NOMO-1 treated with DMSO at 0.1 percent for 48 hours (cell line): ENCODE measurements around the gene ADAMTS14.
"Not testable (repeated sequence)": the region's sequence is repeated elsewhere in the genome, so short reads cannot be mapped to it uniquely, and the experiment has no call there.

Experiments used
- DNase-seq: peaks from one replicate; lab custom pipeline; 2025; ENCODE audit not compliant: unreplicated experiment; lab: John Stamatoyannopoulos, UW

The ADAMTS14 gene

DNA sequence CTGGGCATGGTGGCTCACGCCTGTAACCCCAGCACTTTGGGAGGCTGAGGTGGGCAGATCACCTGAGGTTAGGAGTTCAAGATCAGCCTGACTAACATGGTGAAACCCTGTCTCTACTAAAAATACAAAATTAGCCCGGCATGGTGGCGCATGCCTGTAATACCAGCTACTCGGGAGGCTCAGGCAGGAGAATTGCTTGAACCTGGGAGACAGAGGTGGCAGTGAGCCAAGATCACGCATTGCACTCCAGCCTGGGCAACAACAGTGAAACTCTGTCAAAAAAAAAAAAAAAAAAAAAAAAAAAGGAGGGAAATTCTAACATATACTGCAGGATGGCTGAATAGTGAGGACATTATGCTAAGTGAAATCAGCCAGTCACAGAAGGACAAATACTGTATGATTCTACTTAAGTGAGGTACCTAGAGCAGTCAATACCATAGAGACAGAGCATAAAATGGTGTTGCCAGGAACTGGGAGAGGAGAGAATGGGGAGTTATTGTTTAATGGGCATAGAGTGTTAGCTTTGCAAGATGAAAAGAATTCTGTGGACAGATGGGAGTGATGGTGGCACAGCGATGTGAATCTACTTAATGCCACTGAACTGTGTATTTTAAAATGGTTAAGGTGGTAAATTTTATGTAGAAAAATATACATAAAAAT is 95.8 kb downstream of the ADAMTS14 start:
- not testable (repeated sequence) for DNase-seq

DNA sequence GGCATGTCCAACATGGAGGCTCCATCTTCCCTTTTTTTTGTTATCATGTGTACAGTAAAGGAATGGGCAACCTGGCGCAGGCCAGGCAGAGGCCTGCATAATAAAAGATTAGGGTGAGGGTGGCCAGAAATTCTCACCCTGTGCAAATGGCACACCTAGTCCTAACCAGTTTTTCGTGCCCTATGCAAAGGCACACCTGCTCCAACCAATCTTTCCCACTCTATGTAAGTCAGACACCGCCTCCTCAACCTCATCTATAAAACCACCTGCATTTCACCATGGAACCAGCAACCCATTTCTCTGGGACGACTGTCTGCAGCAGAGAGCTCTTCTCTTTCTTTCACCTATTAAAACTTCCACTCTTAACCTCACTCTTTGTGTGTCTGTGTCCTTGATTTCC is 96.8 kb downstream of the ADAMTS14 start:
- no peak for DNase-seq

DNA sequence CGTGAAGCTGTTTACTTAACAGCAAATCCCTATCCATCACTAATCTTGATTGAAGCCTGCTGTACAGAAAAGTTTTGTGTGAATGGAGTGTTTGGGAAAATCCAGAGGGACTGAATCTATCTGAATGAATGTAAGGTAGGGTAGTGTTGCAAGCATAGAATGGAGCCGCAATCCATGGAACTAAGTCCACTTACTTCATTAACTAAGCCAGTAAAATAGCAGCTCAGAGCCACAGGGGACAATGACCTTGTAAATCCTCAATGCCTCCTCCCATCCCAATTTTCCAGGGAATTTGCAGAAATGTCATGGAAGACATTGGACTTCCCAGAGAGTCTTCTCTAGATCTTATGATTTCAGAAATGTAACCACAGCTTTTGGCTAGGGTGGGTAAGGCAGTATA is 97.7 kb downstream of the ADAMTS14 start:
- no peak for DNase-seq

DNA sequence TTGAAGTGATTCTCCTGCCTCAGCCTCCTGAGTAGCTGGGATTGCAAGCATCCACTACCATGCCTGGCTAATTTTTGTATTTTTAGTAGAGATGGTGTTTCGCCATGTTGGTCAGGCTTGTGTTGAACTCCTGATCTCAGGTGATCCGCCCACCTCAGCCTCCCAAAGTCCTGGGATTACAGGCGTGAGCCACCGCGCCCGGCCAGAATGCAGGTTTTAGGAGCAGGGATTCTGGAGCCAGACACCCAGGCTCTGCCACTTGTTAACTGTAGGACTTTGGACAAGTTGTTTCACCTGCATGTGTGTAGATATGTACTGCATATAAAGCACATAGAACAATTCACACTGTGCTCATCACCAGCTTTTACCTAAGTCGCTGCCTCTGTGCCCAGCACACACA is 98.2 kb downstream of the ADAMTS14 start:
- DNase-seq = not testable (repeated sequence)

DNA sequence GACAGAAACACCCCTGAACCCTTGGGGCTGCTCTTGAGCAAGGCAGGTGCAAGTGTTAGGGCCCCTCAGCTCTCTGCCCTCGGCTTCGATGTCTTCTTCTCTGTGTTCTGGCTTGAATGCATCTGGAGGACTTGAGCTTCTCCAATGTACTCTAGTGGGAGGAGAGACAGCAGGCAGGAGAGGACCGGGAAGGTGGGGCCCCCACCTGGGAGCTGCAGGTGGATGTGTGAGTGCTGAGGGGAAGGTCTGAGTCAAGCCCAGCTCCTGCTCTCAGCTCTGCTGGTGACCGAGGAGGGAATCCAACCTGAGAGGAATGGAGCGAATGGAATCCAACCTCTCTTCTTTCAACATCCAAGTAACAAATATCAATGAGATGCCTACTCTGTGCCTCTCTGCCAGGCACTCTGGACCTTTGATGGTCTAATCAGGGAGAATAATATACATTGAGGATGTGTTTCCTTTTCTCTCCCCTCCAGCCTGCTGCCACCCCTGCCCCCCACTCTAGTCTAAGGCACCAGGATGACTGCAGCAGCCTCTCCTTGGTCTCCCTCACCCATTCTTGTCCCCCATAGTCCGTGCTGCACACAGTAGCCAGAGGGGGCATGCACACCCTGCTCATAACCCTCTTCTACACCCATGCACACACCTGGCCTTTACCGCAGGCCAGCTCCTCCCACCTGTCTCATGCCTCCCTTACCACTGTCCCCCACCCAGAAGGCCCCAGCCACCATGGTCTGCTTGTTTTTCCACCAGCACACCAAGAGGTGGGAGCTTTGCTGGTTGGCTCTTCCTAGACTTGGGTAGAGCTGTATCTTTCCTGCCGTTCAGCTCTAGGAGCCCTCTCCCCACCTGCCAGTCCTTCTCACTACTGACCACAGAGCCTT is 99.2 kb downstream of the ADAMTS14 start:
- no peak for DNase-seq

DNA sequence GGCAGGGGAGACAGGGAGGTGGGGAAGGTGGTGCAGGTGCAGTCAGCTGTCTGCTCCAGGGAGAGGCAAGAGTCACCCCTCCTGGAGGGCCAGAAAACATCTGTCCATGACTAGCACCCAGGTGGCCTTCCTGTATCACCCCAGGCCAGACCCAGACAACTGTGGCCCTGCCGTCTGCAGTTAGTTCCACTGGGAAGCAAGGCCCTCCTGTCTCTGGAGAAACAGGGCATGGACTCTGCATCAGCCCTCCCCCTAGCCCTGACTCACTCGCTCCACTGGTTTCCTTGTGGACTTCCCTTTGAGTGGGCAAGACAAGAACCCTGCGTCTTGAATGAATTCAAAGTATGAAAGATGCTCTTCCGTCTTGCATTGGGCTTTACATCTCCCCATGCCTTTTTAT is 100.3 kb downstream of the ADAMTS14 start:
- no peak for DNase-seq

DNA sequence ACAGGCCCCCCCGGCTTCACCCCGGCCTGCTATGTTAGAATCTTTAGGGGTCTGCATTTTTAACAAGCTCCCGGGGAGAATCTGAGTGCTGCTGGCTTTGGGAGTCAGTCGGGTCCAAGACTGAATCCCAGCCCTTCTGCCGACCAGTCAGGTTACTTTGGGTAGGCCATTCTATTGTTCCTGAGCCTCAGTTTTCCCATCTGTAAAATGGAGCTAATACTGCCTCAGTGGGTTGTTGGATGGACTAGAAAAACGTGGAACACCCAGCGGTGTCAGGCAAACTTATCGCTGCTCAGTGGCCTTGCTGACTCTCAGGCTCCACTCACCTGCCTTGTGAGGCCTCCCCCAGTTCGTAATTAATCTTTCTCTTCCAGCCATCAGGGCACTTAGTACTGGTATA is 101.2 kb downstream of the ADAMTS14 start:
- DNase-seq = no peak

DNA sequence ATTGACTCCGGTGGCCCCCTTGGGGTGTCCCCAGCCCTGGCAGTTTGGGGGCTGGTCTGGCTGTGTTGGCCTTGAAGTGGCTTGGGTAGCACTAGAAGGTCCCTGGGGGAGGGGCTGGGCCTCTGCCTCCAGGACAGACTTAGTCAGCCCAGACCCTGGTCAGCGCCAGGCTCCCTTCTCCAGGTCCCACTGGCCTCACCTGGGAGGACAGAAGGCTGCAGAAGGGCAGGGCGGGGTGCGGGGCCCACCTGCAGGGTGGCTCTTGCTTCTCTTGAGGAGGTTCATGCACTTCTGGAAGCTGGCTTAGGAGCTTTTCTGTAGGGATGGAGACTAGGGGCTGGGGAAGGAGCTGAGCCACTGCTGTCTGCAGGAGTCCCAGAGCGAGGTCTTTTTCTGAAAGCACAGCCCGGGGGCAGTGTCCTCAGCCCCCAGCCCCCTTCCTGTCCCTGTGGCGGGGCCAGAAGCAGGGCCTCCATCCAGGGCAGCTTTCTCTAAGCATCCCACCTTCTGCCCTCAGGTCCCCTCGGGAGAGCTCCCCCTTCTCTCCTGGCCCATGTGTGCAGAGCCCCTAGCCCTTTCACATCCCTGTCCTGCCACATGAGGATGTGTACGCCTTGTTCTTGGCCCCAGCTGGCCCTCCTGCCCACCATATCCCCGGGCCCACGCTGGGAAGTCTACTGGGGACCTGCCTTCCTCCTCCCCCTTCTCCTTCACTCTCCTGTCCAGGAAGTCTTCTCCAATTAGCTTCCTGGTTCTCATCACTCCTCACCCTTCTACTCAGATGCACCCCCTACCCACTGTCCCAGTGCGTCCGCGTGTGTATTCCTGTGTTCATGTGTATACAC is 101.9 kb downstream of the ADAMTS14 start:
- DNase-seq = no peak

DNA sequence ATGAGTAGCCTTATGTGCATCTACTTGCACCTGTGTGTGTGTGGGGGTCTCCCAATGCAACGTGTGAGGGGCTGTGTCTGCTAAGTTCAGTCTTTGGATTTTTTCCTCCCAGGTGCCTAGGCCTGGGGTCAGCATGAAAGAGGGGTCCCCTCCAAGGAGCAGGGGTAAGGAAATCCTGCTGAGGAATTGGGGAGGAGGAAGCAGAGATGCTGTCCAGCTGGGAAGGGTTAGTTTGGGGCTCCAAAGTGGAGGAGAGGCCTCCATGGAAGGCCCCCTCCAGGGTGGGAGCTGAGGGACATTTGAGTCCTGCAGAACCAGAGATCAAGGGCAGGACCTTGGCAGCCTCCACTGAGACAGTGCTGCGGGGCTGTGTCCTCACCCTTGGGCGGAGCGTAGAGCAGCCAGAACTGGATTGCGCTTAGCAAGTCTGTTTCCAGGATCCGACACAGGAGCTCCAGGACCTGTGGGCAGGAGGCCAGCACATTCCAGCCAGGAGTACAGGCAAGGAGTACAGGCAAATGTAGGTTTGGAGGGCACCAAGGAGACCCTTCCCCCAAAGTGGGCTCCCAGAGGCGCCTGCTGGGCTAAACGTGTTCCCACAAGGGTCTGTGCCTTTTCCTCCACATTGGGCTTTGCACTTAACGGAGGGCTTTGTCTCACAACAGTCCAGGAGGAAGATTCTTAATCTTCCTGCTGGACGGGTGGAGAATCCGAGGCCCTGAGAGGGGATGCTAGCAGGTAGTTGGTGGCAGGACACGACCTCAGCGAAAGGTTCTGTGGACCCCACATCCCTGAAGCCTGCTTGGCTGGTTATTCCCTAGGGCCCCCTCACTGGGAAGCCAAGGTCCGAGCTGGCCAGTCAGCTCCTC is 102.7 kb downstream of the ADAMTS14 start:
- DNase-seq = no peak

DNA sequence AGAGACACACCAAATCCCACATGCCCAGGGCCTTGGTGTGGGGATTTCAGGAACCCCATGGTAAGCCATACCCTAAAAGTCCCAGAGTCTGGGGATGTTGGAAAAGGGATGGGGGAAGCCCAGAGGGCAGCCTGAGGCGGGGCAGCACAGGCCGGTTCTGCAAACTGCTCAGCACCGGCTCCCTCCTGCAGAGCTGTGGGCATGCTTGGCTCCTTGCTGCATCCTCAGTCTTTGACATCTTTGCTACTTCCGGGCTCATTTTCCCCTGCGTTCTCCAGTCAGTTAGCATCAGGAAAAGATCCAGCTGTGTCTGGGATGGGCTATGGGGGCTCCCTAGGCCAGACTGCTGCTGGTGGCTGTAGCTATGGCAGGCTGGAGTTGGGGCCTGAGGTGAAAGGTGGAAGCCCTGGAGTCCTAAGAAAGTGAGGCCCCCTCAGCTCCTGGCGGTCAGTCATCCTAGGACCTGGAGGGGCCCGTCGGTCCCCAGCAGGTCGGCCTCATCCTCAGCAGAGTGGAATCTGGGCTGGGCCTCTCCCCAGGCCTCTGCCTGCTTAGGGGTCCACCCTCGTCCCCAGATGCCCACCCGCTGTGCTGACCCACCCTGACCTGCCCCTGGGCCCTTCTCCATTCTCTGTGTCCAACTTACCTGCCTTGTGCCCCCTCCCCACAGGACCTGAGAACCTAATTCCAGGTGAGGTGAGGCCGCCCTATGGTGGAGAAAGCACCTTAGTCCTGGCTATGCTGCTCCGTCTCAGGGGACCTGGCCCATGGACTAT is 103.6 kb downstream of the ADAMTS14 start:
- DNase-seq = no peak

DNA sequence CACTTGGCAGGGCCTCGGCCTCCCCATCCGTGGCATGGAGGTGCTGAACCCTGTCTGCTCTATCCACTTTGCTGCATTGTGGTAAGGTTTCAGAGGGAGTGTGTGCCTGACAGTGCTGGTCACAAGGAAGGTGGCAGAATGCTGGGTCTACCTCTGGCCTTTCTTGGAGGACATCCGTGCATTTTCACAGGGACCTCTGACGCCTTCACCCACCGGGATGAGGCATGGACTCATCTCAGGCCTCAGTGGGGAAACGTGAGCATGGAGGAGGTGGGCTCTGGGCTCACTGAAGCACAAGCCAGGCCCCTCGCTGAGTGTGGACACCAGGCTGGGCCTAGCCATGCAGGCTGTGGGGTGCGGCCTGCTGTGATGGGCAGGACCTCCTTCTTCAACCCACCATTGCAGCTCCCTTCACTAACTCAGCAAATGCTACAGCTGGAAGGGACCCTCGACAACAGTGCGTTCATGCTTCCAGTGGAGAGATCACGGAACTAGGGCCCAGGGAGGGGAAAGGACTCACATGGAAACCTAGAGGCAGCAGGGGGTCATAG is 104.2 kb downstream of the ADAMTS14 start:
- DNase-seq = no peak

DNA sequence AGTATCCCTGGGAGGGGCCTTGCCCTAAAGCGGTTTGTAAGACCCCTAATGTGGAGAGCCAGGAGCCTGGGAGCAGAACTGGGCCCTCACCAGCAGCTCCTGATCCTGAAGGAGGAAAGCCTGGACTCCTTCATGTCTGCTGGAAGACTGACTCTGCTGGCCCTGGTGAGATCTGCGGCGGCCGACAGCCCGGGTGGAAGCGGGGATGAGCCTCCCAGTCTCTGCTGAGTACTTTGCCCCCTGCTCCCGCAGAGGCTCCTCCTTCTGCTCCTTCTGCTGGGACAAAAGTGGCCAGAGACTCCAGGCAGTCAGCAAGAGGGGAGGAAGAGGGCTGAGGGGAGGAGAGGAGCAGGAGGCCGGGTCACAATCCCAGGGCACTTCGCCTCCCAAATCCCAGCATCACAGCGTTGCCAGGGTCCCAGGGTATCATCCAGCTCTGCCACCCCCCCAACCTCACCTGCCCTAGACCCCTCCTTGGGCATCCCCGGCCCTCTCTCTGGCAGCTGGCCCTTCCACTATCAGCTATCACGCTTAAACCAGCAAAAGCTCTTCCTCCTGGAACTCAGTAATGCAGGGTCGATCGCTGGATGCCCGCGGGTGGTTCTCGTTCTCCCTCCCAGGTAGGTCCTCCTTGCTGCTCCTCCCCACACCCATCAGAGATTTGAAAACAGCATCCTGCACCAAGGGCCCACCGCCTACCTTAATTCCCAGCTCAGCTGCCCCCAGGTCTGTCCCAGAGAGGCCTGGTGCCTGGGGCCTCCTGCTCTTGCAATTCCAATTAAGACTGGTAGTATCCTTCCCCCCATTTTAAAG is 105.0 kb downstream of the ADAMTS14 start:
- DNase-seq = no peak

DNA sequence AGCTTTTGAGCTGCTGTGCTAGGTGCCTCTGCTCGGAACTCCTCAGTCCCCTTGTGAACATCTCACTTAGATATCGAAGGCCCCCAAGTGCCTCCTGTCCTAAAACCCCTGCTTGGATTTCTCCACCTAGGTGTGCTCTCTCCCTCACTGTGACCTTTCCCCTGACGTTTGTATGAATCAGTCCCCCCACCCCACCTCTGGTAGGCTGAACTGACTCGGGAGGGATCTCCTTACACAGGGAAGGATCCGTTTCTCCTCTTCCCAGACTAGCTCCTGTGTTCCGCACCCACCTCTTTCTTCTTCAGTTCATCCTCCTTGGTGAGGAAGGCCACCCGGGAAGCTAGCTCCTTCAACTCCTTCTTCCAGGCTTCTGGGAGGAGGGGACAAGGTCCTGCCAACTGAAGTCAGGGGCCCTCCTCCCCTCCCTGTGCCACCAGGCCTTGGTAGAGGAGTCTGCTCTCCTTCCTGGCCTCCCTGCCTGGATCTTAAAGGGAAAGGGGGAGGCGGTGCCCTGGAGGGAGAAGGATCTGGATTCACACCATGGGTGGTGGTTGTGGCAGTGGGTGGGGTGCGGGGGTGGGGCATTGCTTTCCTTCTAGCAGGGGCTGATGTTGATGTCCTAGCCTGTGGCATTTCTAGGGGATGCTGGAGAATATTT is 106.1 kb downstream of the ADAMTS14 start:
- DNase-seq = no peak

DNA sequence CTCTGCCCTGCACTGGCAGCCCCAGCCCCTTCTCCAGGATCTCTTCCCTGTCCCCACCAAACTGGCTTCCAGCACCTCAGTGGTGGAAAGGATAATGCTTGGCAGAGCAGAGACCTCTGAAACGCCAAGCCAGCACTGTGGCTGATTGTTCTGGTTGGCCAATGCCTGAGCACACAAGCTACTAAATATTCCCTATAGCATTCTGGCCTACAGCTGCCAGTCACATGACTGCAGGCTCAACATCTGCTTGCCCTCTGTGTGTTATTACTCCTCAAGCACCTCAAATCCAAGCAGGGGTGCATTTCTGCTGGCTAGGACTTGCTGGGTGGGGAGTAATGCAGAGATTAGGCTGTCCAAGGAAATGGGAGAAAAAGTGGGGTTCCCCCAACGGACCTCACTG is 106.8 kb downstream of the ADAMTS14 start:
- DNase-seq = no peak

DNA sequence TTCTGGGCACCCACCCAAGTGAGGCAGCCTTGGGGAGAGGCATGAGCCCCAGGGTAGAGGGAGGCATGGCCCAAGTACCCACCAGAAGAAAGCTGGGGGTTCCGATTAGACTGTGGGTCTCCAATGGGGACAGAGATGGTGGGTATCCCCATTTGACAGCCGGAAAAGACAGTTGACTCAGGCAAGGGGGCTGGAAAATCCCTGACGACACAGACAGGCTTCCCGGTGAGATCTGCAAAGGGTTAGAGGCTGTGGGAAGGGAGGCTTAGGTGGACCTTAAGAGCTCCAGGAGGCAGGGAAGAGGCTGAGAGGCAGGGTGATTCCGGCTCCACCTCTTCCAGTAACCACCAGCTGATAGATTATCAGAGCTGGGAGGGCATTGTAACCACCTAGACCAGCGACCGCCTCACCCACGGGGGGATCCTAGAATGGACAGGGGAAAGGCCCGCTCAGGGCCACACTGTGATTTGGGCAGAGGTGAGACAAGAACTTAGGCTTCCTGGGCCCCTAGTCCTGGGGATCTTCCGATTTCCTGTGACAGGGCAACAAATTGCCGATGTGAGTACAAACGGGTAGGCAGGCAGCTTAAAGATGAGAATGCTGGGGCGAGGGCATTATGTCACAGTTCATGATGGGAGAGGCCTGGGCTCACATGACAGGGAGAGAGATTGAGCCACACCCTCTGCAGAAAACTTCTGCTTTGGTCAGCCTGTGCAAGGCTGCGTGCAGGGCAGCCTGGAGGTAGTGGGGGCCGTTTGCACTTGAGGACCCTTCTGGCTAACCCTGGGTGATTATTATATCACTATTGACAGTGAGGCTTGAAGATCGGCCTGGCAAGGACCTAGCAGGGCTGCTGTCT is 107.4 kb downstream of the ADAMTS14 start:
- DNase-seq = peak; percentile 41

DNA sequence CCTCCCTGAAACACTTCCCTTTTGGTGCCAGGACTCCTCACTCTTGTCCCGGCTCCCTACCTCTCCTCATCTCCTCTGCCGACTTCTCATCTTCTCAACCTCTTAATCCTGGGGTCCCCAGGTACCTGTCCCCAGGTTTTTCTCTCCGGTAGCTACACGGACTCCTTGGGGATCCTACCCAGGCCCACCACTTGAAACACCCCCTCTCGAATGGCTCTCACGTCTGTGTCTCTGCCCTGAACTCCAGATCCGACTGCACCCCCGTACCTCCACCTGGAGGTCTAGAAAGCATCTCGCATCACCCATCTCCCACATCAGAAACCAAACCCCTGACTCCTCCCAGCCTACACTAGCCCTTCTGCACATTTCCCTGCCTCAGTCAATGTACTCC is 108.1 kb downstream of the ADAMTS14 start:
- DNase-seq = no peak

DNA sequence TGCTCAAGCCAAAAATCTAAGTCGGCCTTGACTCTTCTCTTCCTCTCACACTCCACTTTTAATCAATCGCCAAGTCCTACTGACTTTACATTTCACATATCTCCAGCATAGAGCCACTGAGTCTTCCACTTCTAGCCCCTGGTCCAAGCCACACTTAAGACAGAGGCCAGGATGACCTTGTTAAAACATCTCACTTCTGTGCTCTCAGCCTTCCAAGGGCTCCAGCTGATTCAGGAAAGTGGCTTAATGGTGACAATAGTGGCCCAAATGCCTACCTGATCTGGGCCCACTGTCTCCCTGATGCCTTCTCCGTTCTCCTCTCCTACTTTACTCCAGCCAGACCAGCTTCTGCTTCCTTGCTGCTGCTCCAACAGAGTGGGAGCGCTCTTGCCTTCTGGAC is 108.5 kb downstream of the ADAMTS14 start:
- no peak for DNase-seq
